ENCODE results near the gene MICU2. TPM values are rescaled to one million over a fixed set of nuclear protein-coding genes. Genes with fewer than 3 reads are reported as not detected.

MICU2 gene, protein sequence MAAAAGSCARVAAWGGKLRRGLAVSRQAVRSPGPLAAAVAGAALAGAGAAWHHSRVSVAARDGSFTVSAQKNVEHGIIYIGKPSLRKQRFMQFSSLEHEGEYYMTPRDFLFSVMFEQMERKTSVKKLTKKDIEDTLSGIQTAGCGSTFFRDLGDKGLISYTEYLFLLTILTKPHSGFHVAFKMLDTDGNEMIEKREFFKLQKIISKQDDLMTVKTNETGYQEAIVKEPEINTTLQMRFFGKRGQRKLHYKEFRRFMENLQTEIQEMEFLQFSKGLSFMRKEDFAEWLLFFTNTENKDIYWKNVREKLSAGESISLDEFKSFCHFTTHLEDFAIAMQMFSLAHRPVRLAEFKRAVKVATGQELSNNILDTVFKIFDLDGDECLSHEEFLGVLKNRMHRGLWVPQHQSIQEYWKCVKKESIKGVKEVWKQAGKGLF
- total RNA-seq = 59.1 and 66.9 TPM in 2 replicates

GRCh38 chr13:21603531-21604448 lies at the start of gene MICU2:
Gene MICU2, minus strand, starts transcription at chr13:21604170. Its CDS starts 22 bp downstream, at chr13:21604148.

GRCh38 chr13:21458813-21459701 lies 144.9 kb downstream of the MICU2 start, which contains the start of gene ZDHHC20:
Gene ZDHHC20, minus strand, starts transcription at chr13:21459303. Its CDS starts 132 bp downstream, at chr13:21459171.

Other genes starting within 250 kb of the MICU2 start
- 54.0 and 55.0 TPM in 2 replicates for gene ZDHHC20, start 144.9 kb downstream of the MICU2 start, total RNA-seq
- not detected in 2 replicates for gene FGF9, start 66.9 kb upstream of the MICU2 start, total RNA-seq

Measured in mammary microvascular endothelial cell (primary cell).